GM12873 (cell line): ENCODE data around the gene CSTF2T.

Source experiments
- TF ChIP-seq, protein P1 (sequence below): IDR thresholded peaks from 2 replicates; pipeline ENCODE4 v1.5.1; 2012; ENCODE audit warnings: low read depth, mild to moderate bottlenecking, moderate library complexity, low read length, control low read depth; ENCODE audit not compliant: insufficient read depth; ENCODE audit errors: missing control alignments

Gene CSTF2T

GRCh38 chr10:51651063-51651462 is 48.3 kb downstream of the CSTF2T start:
- TF ChIP-seq, protein P1, sequence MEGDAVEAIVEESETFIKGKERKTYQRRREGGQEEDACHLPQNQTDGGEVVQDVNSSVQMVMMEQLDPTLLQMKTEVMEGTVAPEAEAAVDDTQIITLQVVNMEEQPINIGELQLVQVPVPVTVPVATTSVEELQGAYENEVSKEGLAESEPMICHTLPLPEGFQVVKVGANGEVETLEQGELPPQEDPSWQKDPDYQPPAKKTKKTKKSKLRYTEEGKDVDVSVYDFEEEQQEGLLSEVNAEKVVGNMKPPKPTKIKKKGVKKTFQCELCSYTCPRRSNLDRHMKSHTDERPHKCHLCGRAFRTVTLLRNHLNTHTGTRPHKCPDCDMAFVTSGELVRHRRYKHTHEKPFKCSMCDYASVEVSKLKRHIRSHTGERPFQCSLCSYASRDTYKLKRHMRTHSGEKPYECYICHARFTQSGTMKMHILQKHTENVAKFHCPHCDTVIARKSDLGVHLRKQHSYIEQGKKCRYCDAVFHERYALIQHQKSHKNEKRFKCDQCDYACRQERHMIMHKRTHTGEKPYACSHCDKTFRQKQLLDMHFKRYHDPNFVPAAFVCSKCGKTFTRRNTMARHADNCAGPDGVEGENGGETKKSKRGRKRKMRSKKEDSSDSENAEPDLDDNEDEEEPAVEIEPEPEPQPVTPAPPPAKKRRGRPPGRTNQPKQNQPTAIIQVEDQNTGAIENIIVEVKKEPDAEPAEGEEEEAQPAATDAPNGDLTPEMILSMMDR, result no peak

DNA sequence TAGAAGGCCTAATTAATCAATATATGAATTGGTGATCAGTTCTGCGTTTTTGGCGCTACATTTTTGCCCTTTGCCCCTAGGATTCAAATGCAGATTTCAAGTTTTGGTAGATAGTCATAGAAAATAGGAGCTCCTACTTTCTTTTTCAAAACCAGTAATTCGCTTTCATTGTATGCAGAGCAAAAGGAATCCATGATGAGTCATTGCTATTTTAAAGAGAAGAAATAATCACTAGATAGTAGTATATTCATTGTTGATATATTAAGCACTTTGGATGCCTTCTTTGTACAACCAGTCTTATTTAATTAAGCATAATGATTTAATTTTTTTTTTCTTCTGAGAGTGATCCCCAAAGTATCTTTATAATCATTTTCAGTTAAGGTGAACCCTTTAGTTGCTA is 50.3 kb downstream of the CSTF2T start:
- TF ChIP-seq, protein P1, result no peak
